Mesendoderm (in vitro differentiated cells): Measurements from ENCODE around the gene P2RX4.
A peak's percentile ranks its signal among the peaks of the same experiment; 100 is the strongest.
"Not testable (repeated sequence)": the region's sequence is repeated elsewhere in the genome, so short reads cannot be mapped to it uniquely, and the experiment has no call there.

ENCODE experiments used
- DNase-seq: peaks from one replicate; pipeline ENCODE4 v3.0.0; 2013
- H2AK5ac ChIP-seq: 2 replicates; pipeline ENCODE4 v1.6.1; 2013; ENCODE audit warnings: low read length, inconsistent platforms
- H2BK120ac ChIP-seq: 2 replicates; pipeline ENCODE4 v1.6.1; 2013; ENCODE audit warnings: low read depth, mild to moderate bottlenecking, low read length, moderate library complexity, mixed read lengths
- H2BK15ac ChIP-seq: replicated peaks from 2 replicates; pipeline ENCODE4 v1.6.1; 2013; ENCODE audit warnings: low read depth, mild to moderate bottlenecking, moderate library complexity
- H2BK5ac ChIP-seq: 2 replicates; pipeline ENCODE4 v1.6.1; 2013; ENCODE audit warnings: low read length, inconsistent platforms
- H3K18ac ChIP-seq: 2 replicates; pipeline ENCODE4 v1.6.1; 2013; ENCODE audit warnings: mild to moderate bottlenecking, low read length, mixed read lengths
- H3K23ac ChIP-seq: one replicate; pipeline ENCODE4 v1.6.1; 2013; ENCODE audit warnings: low read length
- H3K27ac ChIP-seq: 2 replicates; pipeline ENCODE4 v1.5.1; 2013; ENCODE audit warnings: low read depth, mild to moderate bottlenecking, inconsistent platforms, low read length, moderate library complexity
- H3K27me3 ChIP-seq: 2 replicates; pipeline ENCODE4 v1.6.1; 2013; ENCODE audit warnings: low read length, control low read depth, mild to moderate bottlenecking, inconsistent platforms; ENCODE audit not compliant: insufficient read depth, poor library complexity
- H3K36me3 ChIP-seq: 2 replicates; pipeline ENCODE4 v1.6.1; 2013; ENCODE audit warnings: low read length, inconsistent platforms; ENCODE audit not compliant: control insufficient read depth, insufficient read depth
- H3K4ac ChIP-seq: one replicate; pipeline ENCODE4 v1.6.1; 2013; ENCODE audit warnings: low read depth, mild to moderate bottlenecking, low read length, moderate library complexity
- H3K4me1 ChIP-seq: 2 replicates; pipeline ENCODE4 v1.6.1; 2013; ENCODE audit warnings: low read depth, low read length, inconsistent platforms; ENCODE audit not compliant: control insufficient read depth
- H3K4me2 ChIP-seq: 2 replicates; pipeline ENCODE4 v1.6.1; 2013; ENCODE audit warnings: low read length
- H3K4me3 ChIP-seq: 2 replicates; pipeline ENCODE4 v1.5.1; 2013; ENCODE audit warnings: mild to moderate bottlenecking, low read length
- H3K56ac ChIP-seq: one replicate; pipeline ENCODE4 v1.6.1; 2013; ENCODE audit warnings: low read length
- H3K79me1 ChIP-seq: 2 replicates; pipeline ENCODE4 v1.6.1; 2013; ENCODE audit warnings: low read length, inconsistent platforms
- H3K79me2 ChIP-seq: 2 replicates; pipeline ENCODE4 v1.6.1; 2013; ENCODE audit warnings: mild to moderate bottlenecking, low read length; ENCODE audit not compliant: control insufficient read depth, insufficient read depth
- H3K9ac ChIP-seq: 2 replicates; pipeline ENCODE4 v1.6.1; 2013; ENCODE audit warnings: low read length, inconsistent platforms
- H4K5ac ChIP-seq: one replicate; pipeline ENCODE4 v1.6.1; 2013; ENCODE audit warnings: low read length
- H4K8ac ChIP-seq: one replicate; pipeline ENCODE4 v1.6.1; 2013; ENCODE audit warnings: low read depth, mild to moderate bottlenecking, control low read depth, low read length, moderate library complexity
- WGBS: extraction: QIAGEN DNeasy Blood & Tissue Kit; methylation state at CpG from one replicate; pipeline ENCODE4 v1.1.7; 2013; ENCODE audit warnings: low lambda C conversion rate, missing lambda C conversion rate; ENCODE audit not compliant: insufficient coverage; ENCODE audit errors: extremely low coverage; 5-methylcytosine and 5-hydroxymethylcytosine counted together

P2RX4 gene

GRCh38 chr12:121277374-121277759, 67.4 kb downstream of the P2RX4 start:
- DNase-seq = no peak
- Histone ChIP-seq H3K4me2 (no peak overlapping the region), H3K9ac (no peak overlapping the region), H2BK120ac (no peak overlapping the region), H3K23ac (no peak overlapping the region), H3K79me2 (peaks cover 35% of the 10 kb centered on the region), H3K79me1 (peaks cover 23% of the 10 kb centered on the region), H3K27ac (no peak overlapping the region), H3K4me3 (no peak overlapping the region), H3K27me3 (no peaks in the 10 kb centered on the region), H4K8ac (no peak overlapping the region), H4K5ac (no peak overlapping the region), H2BK15ac (no peak overlapping the region), H2AK5ac (no peak overlapping the region), H3K36me3 (peaks cover 8% of the 10 kb centered on the region), H2BK5ac (no peak overlapping the region), H3K4me1 (peaks cover 15% of the 10 kb centered on the region), H3K56ac (no peak overlapping the region), H3K4ac (no peak overlapping the region), H3K18ac (no peak overlapping the region)
- WGBS = no CpG with 5 or more reads among the region's 6 CpGs

GRCh38 chr12:121278169-121279070, 68.5 kb downstream of the P2RX4 start:
- Histone ChIP-seq H3K79me2 (peaks cover 31% of the 10 kb centered on the region), H2BK120ac (no peak overlapping the region), H4K8ac (no peak overlapping the region), H3K56ac (peak overlapping the region; percentile 75), H3K27ac (no peak overlapping the region), H3K9ac (no peak overlapping the region), H3K4me2 (no peak overlapping the region), H2BK5ac (peak overlapping the region; percentile 49), H3K27me3 (no peaks in the 10 kb centered on the region), H3K4me1 (peaks cover 16% of the 10 kb centered on the region), H3K4ac (no peak overlapping the region), H3K36me3 (peaks cover 6% of the 10 kb centered on the region), H3K4me3 (no peak overlapping the region), H3K18ac (peak overlapping the region; percentile 52), H2AK5ac (no peak overlapping the region), H3K23ac (no peak overlapping the region), H2BK15ac (no peak overlapping the region), H3K79me1 (peaks cover 17% of the 10 kb centered on the region), H4K5ac (no peak overlapping the region)
- no CpG with 5 or more reads among the region's 15 CpGs for WGBS
- DNase-seq = no peak

- Histone ChIP-seq H3K4me2 (no peak overlapping the region), H3K79me1 (peaks cover 15% of the 10 kb centered on the region), H3K23ac (no peak overlapping the region), H3K4ac (peak overlapping the region; percentile 40), H3K27me3 (no peaks in the 10 kb centered on the region), H3K27ac (no peak overlapping the region), H2BK5ac (peak overlapping the region; percentile 49), H3K79me2 (peaks cover 34% of the 10 kb centered on the region), H4K8ac (no peak overlapping the region), H2BK120ac (no peak overlapping the region), H2BK15ac (no peak overlapping the region), H3K56ac (peak overlapping the region; percentile 82), H3K36me3 (peaks cover 1% of the 10 kb centered on the region), H3K18ac (peak overlapping the region; percentile 52), H3K4me3 (no peak overlapping the region), H3K4me1 (peaks cover 16% of the 10 kb centered on the region), H3K9ac (peak overlapping the region; percentile 12), H2AK5ac (peak overlapping the region; percentile 41), H4K5ac (peak overlapping the region; percentile 1)
- no CpG with 5 or more reads among the region's 13 CpGs for WGBS
- no peak for DNase-seq
These were observed 69.1 kb downstream of the P2RX4 start for GRCh38 chr12:121279071-121279375.

- Histone ChIP-seq H3K27me3 (no peaks in the 10 kb centered on the region), H3K4me2 (no peak overlapping the region), H3K4me1 (peaks cover 16% of the 10 kb centered on the region), H3K79me2 (peaks cover 35% of the 10 kb centered on the region), H4K5ac (peak overlapping the region; percentile 1), H3K27ac (peak overlapping the region; percentile 18), H3K36me3 (peaks cover 1% of the 10 kb centered on the region), H2BK120ac (no peak overlapping the region), H3K56ac (peak overlapping the region; percentile 82), H3K9ac (peak overlapping the region; percentile 12), H3K4me3 (no peak overlapping the region), H4K8ac (no peak overlapping the region), H2BK5ac (peak overlapping the region; percentile 49), H2AK5ac (peak overlapping the region; percentile 15), H3K4ac (peak overlapping the region; percentile 40), H3K18ac (peak overlapping the region; percentile 52), H3K23ac (no peak overlapping the region), H3K79me1 (peaks cover 14% of the 10 kb centered on the region), H2BK15ac (no peak overlapping the region)
- no CpG with 5 or more reads among the region's 10 CpGs for WGBS
- DNase-seq = no peak
These were observed 69.6 kb downstream of the P2RX4 start for GRCh38 chr12:121279507-121279915.

GRCh38 chr12:121280531-121280930, 70.6 kb downstream of the P2RX4 start:
- not testable (repeated sequence) for H3K36me3 ChIP-seq, H3K23ac ChIP-seq, H2AK5ac ChIP-seq, H3K27me3 ChIP-seq, H3K9ac ChIP-seq, H3K56ac ChIP-seq, H3K4me2 ChIP-seq, H2BK15ac ChIP-seq, H2BK120ac ChIP-seq, H3K18ac ChIP-seq, H2BK5ac ChIP-seq, H3K4me3 ChIP-seq, H3K27ac ChIP-seq, H3K4ac ChIP-seq, H4K8ac ChIP-seq, H4K5ac ChIP-seq
- peaks cover 14% of the 10 kb centered on the region for H3K79me1 ChIP-seq
- WGBS = no CpG with 5 or more reads among the region's 11 CpGs
- peaks cover 16% of the 10 kb centered on the region for H3K4me1 ChIP-seq
- peaks cover 41% of the 10 kb centered on the region for H3K79me2 ChIP-seq
- DNase-seq = peak; percentile 82
